HCT116 (cell line): ENCODE measurements around the gene DAAM1. TPM values are rescaled to one million over a fixed set of nuclear protein-coding genes. Genes with fewer than 3 reads are reported as not detected.

ENCODE experiments used
- ATAC-seq: fragments of 200-7000 bp; cut with Tn5 transposase; 2 replicates; pipeline ENCODE4 v1.9.1; 2020; ENCODE audit warnings: mild to moderate bottlenecking, moderate library complexity
- BruUV-seq: library from RNA; stranded (reverse); fragments of 400-500 nt; replicated peaks from 2 replicates; lab custom pipeline; 2021; lab: Mats Ljungman, UMichigan
- CTCF ChIA-PET: fragments of 300-600 bp; sonication (Branson Sonifier 250); formaldehyde crosslinking; loops from one replicate; lab custom pipeline; 2021; ENCODE audit warnings: antibody characterized with exemption; lab: Charles Lee
- POLR2A ChIA-PET: fragments of 300-600, 350-600 bp; sonication (Branson Sonifier 250); formaldehyde crosslinking; loops from one replicate; lab custom pipeline; 2021; ENCODE audit warnings: antibody characterized with exemption; lab: Charles Lee
- RAD21 ChIA-PET, 2 experiments: fragments of 300-600 bp; sonication (Branson Sonifier 250); formaldehyde crosslinking; loops; one replicate each; lab custom pipeline; 2023; ENCODE audit warnings: low total read pairs in 2 of 2; ENCODE audit not compliant: uncharacterized antibody in 2 of 2, unreplicated experiment in 2 of 2, low non-redundant PET in 1 of 2; lab: Charles Lee
- DNase-seq: peaks from one replicate; pipeline ENCODE4 v3.0.0-alpha.2; 2010; ENCODE audit warnings: low read depth, low spot score
- H2AFZ ChIP-seq: fragments of 200-600 bp; shearing (Covaris generic), sonication (generic); 2 replicates; pipeline ENCODE4 v1.6.1; 2017; ENCODE audit warnings: low read depth, mixed run types, mixed read lengths, antibody characterized with exemption, low read length; ENCODE audit not compliant: poor library complexity, severe bottlenecking
- H3K27ac ChIP-seq: 2 replicates; pipeline ENCODE4 v1.5.1; 2012; ENCODE audit warnings: low read depth, low read length
- H3K27me3 ChIP-seq: fragments of 200-600 bp; sonication (generic); 2 replicates; pipeline ENCODE4 v1.6.1; 2016; ENCODE audit warnings: mixed run types, low read length, mixed read lengths; ENCODE audit not compliant: insufficient read depth
- H3K36me3 ChIP-seq, 2 experiments: fragments of 200-500 bp in 1 of 2; fragments of 200-600 bp in 1 of 2; sonication (Bioruptor generic) in 1 of 2; sonication (generic) in 1 of 2; 2 replicates each; pipeline versions ENCODE4 v1.5.1 to v1.6.1; 2014 to 2016; ENCODE audit warnings: low read length in 2 of 2, inconsistent platforms in 1 of 2, mixed read lengths in 1 of 2, mixed run types in 1 of 2; ENCODE audit not compliant: insufficient read depth in 2 of 2, control insufficient read depth in 1 of 2
- H3K4me1 ChIP-seq, 2 experiments: fragments of 200-600 bp in 1 of 2; sonication (generic) in 1 of 2; 2 replicates each; pipeline versions ENCODE4 v1.5.1 to v1.6.1; 2012 to 2017; ENCODE audit warnings: low read length in 2 of 2, inconsistent platforms in 1 of 2, mild to moderate bottlenecking in 1 of 2, mixed read lengths in 1 of 2, mixed run types in 1 of 2, moderate library complexity in 1 of 2; ENCODE audit not compliant: insufficient read depth in 2 of 2, control insufficient read depth in 1 of 2
- H3K4me2 ChIP-seq: fragments of 200-600 bp; sonication (generic); 2 replicates; pipeline ENCODE4 v1.6.1; 2017; ENCODE audit warnings: mixed run types, low read length, mixed read lengths
- H3K4me3 ChIP-seq, 2 experiments: fragments of 200-600 bp in 1 of 2; sonication (generic) in 1 of 2; replicated peaks in 1 of 2; 2 replicates each; pipeline ENCODE4 v1.5.1; 2011 to 2016; ENCODE audit warnings: low read length in 2 of 2, control low read depth in 1 of 2, low read depth in 1 of 2, mild to moderate bottlenecking in 1 of 2, mixed read lengths in 1 of 2, mixed run types in 1 of 2
- H3K79me2 ChIP-seq: fragments of 200-600 bp; sonication (generic); 2 replicates; pipeline ENCODE4 v1.6.1; 2017; ENCODE audit warnings: mild to moderate bottlenecking, mixed run types, low read length, moderate library complexity, mixed read lengths; ENCODE audit not compliant: insufficient read depth
- H3K9ac ChIP-seq: fragments of 200-600 bp; sonication (generic); 2 replicates; pipeline ENCODE4 v1.6.1; 2016; ENCODE audit warnings: low read length, mixed read lengths
- H3K9me2 ChIP-seq: fragments of 200-600 bp; sonication (generic), shearing (Covaris generic); 2 replicates; pipeline ENCODE4 v1.6.1; 2017; ENCODE audit warnings: mixed run types, mild to moderate bottlenecking, moderate library complexity; ENCODE audit not compliant: insufficient read depth
- H3K9me3 ChIP-seq, 2 experiments: fragments of 200-500 bp in 1 of 2; fragments of 200-600 bp in 1 of 2; sonication (Bioruptor generic) in 1 of 2; sonication (generic) in 1 of 2; 2 replicates each; pipeline ENCODE4 v1.6.1; 2014 to 2017; ENCODE audit warnings: low read length in 2 of 2, mixed read lengths in 2 of 2, inconsistent platforms in 1 of 2, low read depth in 1 of 2, mild to moderate bottlenecking in 1 of 2, mixed run types in 1 of 2, moderate library complexity in 1 of 2; ENCODE audit not compliant: control insufficient read depth in 1 of 2, insufficient read depth in 1 of 2
- H4K20me1 ChIP-seq: fragments of 200-600 bp; sonication (generic), shearing (Covaris generic); 2 replicates; pipeline ENCODE4 v1.6.1; 2017; ENCODE audit warnings: mixed run types, mild to moderate bottlenecking, moderate library complexity; ENCODE audit not compliant: insufficient read depth
- CEBPB ChIP-seq: IDR thresholded peaks from 2 replicates; pipeline ENCODE4 v1.6.1; 2012; ENCODE audit warnings: low read depth
- EGR1 ChIP-seq: IDR thresholded peaks from 2 replicates; pipeline ENCODE4 v1.6.1; 2012; ENCODE audit warnings: low read depth
- RAD21 ChIP-seq: IDR thresholded peaks from 2 replicates; pipeline ENCODE4 v1.6.1; 2012; ENCODE audit warnings: low read depth, mild to moderate bottlenecking
- TCF7L2 ChIP-seq: IDR thresholded peaks from 2 replicates; pipeline ENCODE4 v1.7.0; 2011; ENCODE audit warnings: borderline replicate concordance, inconsistent platforms; ENCODE audit not compliant: insufficient read depth, insufficient read length; ENCODE audit errors: extremely low read depth
- intact Hi-C: fragments of 100-400 bp; cut with micrococcal nuclease; formaldehyde crosslinking; loops from 2 replicates; pipeline ENCODE4 v1.10.0; 2022
- total RNA-seq: library from RNA; stranded (reverse); gene quantifications from one replicate; pipeline ENCODE4 v1.2.1, GENCODE V29; 2021; ENCODE audit not compliant: unreplicated experiment
- TF ChIP-seq, protein P1 (sequence below), 3 experiments: fragments of 200-600 bp in 1 of 3; sonication (generic) in 1 of 3; IDR thresholded peaks in 2 of 3; conservative IDR thresholded peaks in 1 of 3; 2 replicates each; pipeline ENCODE4 v1.5.1; 2012 to 2017; ENCODE audit warnings: low read depth in 2 of 3, low read length in 2 of 3, antibody characterized with exemption in 1 of 3, borderline replicate concordance in 1 of 3, control low read depth in 1 of 3, mild to moderate bottlenecking in 1 of 3, mixed read lengths in 1 of 3, mixed run types in 1 of 3, moderate library complexity in 1 of 3; ENCODE audit not compliant: insufficient read depth in 1 of 3

DAAM1 gene
- total RNA-seq, 1 experiment from 2014 or later, result 10.7 TPM

GRCh38 chr14:59190372-59190771 lies 1.9 kb downstream of the DAAM1 start:
- Histone ChIP-seq H2AFZ (peak overlapping the region; percentile 87), H3K79me2 (no peaks in the 10 kb centered on the region), H3K4me3 (peak overlapping the region; percentile 79), H3K27ac (no peak overlapping the region), H3K27me3 (peaks cover 23% of the 10 kb centered on the region), H3K9me2 (no peaks in the 10 kb centered on the region), H3K4me2 (peak overlapping the region; percentile 95), H4K20me1 (no peaks in the 10 kb centered on the region), H3K4me1 (peaks cover 15 to 31% of the 10 kb centered on the region in 2 experiments; a peak in 3 of 4 replicates), H3K9ac (peak overlapping the region; percentile 26; the same call in 1 of the 2 replicates), H3K9me3 (no peaks in the 10 kb centered on the region), H3K36me3 (no peaks in the 10 kb centered on the region)
- ChIA-PET RAD21 (no interaction called here), POLR2A (interaction anchor here (1.2 kb wide), 1 partner anchor 12 kb away, joined by 3 read pairs; no protein-coding TSS in a partner anchor), CTCF (no interaction called here)
- TF ChIP-seq, protein P1, sequence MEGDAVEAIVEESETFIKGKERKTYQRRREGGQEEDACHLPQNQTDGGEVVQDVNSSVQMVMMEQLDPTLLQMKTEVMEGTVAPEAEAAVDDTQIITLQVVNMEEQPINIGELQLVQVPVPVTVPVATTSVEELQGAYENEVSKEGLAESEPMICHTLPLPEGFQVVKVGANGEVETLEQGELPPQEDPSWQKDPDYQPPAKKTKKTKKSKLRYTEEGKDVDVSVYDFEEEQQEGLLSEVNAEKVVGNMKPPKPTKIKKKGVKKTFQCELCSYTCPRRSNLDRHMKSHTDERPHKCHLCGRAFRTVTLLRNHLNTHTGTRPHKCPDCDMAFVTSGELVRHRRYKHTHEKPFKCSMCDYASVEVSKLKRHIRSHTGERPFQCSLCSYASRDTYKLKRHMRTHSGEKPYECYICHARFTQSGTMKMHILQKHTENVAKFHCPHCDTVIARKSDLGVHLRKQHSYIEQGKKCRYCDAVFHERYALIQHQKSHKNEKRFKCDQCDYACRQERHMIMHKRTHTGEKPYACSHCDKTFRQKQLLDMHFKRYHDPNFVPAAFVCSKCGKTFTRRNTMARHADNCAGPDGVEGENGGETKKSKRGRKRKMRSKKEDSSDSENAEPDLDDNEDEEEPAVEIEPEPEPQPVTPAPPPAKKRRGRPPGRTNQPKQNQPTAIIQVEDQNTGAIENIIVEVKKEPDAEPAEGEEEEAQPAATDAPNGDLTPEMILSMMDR (IDR thresholded peaks at IDR 0.05 in 2 of 3, conservative IDR thresholded peaks at IDR 0.05 in 1 of 3; ENCODE audit: borderline replicate concordance in 1 of 3, insufficient read depth in 1 of 3, low read depth in 2 of 3, low read length in 2 of 3), result peak in 2 of 3 experiments; percentile 5 to 15; a peak in 1 of 6 replicates
- TF ChIP-seq EGR1 (no peak), RAD21 (peak; percentile 23; the same call in 1 of the 2 replicates)
- no peak for DNase-seq
- no TSS peak for BruUV-seq
- intact Hi-C loops, result no loop called here
- peak; percentile 18; the same call in 1 of the 2 replicates for ATAC-seq

DNA sequence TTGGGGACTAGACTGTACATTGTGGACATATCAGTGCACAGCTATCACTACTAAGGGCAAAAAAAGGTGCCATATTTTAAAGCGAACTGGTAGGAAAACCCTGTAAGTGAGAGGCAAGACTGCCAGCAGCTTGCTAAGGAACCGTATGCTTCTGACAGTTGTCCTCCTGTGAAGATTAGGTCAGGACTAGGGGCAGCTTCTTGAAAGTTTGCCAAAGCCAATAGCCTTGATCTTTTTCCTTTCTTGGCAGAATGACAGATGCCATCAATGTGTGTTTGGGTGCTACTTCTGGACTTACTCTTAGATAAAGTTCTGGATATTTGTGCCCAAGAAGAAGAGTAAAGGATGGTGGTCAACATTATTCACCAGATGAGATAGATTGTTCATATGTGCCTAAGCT lies 7.4 kb downstream of the DAAM1 start:
- no peak for ATAC-seq
- no peak overlapping the region for H3K4me2 ChIP-seq
- no peaks in the 10 kb centered on the region for H3K9me2 ChIP-seq
- no peak overlapping the region for H3K9ac ChIP-seq
- peaks cover 6 to 8% of the 10 kb centered on the region in 2 experiments; a peak in 2 of 4 replicates for H3K4me1 ChIP-seq
- DNase-seq, result no peak
- H3K79me2 ChIP-seq, result no peaks in the 10 kb centered on the region
- H3K36me3 ChIP-seq, result no peaks in the 10 kb centered on the region
- BruUV-seq, result no TSS peak
- no peaks in the 10 kb centered on the region for H4K20me1 ChIP-seq
- H3K27ac ChIP-seq, result no peak overlapping the region
- ChIA-PET RAD21 (no interaction called here), CTCF (no interaction called here)
- intact Hi-C loops, result no loop called here
- no peak overlapping the region for H2AFZ ChIP-seq
- no peaks in the 10 kb centered on the region for H3K27me3 ChIP-seq
- H3K9me3 ChIP-seq, result no peaks in the 10 kb centered on the region
- TF ChIP-seq TCF7L2 (peak; percentile 14), CEBPB (no peak)
- TF ChIP-seq, all 23 proteins: peak for 1
- POLR2A ChIA-PET, result no interaction called here
- no peak overlapping the region for H3K4me3 ChIP-seq
